GM21717 (cell line): ENCODE results near the gene ADAMTS17.
"Not testable (repeated sequence)": the region's sequence is repeated elsewhere in the genome, so short reads cannot be mapped to it uniquely, and the experiment has no call there.

Source experiments
- ATAC-seq: cut with Tn5 transposase; IDR thresholded peaks from one replicate; pipeline ENCODE4 v1.9.1; 2021; ENCODE audit warnings: mild to moderate bottlenecking, moderate library complexity; ENCODE audit not compliant: unreplicated experiment

ADAMTS17 gene

DNA sequence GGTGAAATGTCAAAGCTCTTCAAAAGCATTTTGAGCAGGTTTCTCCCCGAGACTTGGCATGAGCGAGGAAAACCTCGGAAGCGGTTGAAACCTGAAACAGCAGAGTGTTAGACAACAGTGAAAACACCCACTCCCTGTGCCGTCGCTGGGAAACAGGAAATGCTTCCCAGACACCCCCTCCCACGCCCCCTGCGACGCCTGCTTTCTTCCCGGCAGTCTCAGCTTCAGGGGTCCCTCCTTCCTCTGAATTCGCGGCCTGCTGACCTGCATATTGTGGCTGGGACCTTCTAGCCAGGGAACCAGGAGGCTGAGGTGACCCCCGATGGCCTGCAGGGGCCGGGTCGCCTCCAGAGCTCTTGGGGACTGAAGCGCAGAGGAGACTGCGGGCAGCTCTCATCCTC lies 357.9 kb downstream of the ADAMTS17 start:
- ATAC-seq = no peak

GRCh38 chr15:99983171-99983885 lies 358.4 kb downstream of the ADAMTS17 start:
- ATAC-seq = no peak

- no peak for ATAC-seq
Observed at GRCh38 chr15:99982662-99983061, 359.1 kb downstream of the ADAMTS17 start.

DNA sequence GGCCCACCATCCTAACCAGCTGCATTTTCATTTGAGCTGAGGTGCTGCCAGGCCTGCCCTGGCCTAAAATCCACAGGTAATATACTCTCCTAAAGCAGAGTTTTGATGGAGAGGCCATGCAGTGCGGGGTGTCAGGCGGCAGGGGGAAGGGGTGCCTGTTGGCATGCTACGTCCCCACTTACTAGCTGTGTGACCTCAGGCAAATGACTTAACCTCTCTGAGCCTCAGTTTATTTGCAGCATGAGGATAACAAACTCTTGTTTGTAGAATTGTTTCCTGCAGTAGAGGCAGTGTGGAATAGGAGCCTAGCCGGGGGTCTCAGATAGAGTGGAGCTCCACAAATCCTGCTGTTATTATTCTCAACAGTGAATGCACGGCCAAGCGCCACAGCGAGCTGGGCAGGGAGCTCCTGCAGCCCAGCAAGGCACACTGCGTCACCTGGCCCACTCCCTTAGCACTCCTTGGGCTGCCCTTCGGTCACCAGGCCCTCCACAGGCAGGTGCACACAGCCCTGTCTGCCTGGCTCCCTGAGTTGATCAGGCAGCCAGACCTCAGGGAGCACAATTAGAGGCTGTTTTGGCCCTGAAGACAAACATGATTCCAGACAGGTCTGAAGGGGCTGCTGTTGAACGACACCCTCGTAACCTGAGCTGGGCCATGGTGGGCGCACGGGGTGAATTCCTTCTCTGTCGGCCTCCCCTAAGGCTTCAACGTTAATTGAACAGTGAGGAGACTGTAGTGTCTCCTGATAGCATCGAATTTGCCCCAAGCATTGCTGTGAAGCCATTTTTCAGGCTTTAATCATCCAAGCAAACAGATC lies 359.7 kb downstream of the ADAMTS17 start:
- ATAC-seq = no peak

- ATAC-seq = no peak
Observed at GRCh38 chr15:99981191-99981647, 360.6 kb downstream of the ADAMTS17 start.

- no peak for ATAC-seq
Observed at GRCh38 chr15:99980752-99981151, 361.0 kb downstream of the ADAMTS17 start.

DNA sequence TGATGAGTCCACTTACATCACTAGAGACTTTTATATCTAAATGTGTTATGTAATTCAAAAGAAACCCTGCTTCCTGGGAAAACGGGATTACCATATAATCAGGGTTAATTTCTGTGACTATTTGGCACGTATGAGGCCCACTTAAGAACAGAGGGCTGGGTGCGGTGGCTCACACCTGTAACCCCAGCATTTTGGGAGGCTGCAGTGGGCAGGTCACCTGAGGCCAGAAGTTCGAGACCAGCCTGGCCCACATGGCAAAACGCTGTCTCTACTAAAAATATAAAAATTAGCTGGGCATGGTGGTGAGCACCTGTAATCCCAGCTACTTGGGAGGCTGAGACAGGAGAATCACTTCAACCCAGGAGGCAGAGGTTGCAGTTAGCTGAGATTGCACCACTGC lies 361.9 kb downstream of the ADAMTS17 start:
- not testable (repeated sequence) for ATAC-seq

DNA sequence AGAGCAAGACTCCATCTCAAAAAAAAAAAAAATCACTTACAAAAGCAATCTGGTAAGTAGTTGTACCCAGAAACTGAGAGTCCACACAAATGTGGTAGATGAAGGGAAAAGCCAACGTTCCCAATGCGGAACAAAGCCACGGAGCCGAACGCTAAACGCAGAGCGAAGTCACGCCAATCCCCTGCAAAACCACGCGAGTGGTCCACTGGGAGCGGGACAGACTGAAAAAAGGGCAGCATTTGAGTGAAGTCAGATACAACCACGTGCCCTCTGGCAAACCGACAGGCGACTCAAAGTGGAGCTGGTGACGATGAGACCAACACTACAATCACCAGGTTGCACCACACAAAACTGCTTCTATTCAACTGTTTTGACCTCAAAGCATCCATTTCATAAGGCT lies 362.4 kb downstream of the ADAMTS17 start:
- no peak for ATAC-seq

DNA sequence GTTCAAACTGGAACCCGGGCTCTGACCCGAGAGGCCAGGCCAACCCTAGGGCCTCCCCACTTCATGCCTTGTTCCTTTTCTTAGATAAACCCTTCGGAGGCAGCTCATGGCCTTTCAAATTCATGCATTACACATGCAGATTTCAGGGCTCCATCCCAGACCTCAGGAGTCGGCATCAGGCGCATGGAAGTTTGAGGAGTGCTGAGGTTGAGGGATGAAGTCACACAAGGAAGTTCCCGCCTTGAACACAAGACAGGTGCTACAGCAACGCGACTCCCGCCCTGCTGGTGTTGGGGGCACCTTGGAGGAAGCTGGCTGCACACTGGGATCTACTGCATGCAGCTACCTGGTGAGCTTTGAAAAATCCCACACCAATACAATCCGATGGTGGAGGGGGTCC lies 363.3 kb downstream of the ADAMTS17 start:
- ATAC-seq = no peak

DNA sequence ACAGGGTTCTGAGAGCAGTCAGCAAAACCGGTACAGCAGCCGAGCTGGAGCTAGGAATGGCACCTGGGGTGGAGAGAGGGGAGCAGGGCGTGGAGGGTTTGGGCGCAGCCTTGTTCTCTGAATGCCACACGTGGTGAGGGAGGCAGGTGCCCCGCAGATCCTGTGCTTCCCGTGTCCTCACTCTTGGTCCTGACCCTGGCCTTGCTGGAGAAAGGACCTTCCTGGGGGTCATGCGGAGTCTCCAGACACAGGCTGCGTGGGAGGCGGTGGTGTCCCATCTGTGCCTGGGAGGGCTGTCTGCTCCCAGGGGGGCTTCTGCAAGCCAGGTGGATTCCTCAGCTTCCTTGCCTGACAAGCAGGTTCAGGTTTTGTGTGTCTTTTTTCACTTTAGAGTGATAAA lies 363.8 kb downstream of the ADAMTS17 start:
- no peak for ATAC-seq

DNA sequence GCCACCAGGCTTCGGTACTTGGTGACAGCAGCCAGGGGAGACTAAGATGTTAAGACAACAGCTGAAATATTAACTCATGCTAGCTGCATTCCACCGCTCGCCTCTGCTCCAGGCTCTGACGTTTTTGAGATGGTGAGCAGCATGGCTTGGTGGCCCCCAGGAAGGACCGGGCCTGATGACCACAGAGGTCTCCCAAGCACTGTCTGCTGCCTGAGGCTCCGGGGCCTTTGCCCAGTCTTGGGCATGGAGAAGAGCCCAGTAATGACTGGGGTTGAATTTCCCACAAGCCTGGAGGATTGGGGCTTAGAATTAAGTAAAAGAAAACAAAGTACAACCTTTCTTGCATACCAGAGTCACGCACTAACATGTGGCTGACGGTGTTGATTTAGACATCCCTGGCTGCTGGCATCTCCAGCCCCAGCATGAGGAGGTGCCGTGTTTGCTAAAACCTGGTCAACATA lies 364.9 kb downstream of the ADAMTS17 start:
- ATAC-seq = no peak

DNA sequence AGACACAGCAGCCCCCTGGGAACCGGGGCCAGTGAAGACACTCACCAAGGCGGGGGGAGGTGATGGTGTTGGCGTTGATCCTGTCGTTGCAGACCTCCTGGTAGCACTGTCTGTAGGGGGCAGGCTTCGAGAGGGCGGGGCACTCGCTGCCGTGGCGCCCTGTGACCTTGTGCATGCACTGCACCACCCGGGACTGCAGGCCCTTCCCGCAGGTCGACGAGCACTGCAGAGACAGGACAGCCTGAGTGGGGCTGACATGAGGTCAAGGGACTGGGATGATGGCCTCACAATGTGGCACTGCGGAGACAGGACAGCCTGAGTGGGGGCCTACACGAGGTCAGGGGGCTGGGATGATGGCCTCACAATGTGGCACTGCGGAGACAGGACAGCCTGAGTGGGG lies 365.8 kb downstream of the ADAMTS17 start:
- no peak for ATAC-seq

DNA sequence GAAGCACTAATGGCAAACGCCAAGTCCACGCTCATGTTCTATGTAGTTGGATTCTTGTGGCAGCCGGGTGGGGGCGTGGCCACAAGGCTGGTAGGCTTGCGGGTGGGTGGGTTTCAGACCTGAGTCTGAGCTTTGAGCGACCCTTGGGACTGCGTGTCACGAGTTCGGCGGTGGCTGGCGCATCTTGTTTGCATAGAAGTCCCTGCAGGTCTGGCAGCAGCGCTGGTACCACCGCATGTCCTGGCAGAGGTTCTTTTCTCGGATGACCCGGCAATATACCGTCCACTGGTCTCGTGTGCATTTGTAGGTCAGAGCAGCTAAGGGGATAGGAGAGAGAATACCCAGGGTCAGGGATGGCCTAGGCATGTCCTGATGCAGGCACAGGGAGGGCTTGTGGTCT lies 367.5 kb downstream of the ADAMTS17 start:
- no peak for ATAC-seq

DNA sequence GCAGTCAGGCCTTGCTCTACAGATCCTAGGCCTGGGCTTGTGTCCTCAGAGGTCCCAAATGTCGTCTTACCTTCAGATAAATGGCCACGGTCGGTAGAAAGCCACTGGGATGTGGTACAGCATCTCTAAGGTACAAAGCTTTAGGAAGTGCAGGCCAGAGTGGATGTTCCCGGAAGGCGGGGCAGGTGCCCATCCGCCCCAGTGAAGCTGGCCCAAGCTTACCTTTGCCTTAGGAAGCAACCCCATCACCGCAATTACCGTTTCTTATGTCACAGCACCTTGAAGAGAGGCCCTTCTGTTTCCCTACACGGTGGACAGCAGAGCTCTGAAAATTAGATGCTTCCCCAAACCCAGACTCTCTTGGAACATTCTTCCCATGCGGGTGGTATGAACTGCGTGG lies 368.4 kb downstream of the ADAMTS17 start:
- ATAC-seq = no peak

- no peak for ATAC-seq
Observed at GRCh38 chr15:99970891-99971430, 370.8 kb downstream of the ADAMTS17 start.

GRCh38 chr15:99969261-99969920 lies 372.4 kb downstream of the ADAMTS17 start:
- ATAC-seq = no peak

DNA sequence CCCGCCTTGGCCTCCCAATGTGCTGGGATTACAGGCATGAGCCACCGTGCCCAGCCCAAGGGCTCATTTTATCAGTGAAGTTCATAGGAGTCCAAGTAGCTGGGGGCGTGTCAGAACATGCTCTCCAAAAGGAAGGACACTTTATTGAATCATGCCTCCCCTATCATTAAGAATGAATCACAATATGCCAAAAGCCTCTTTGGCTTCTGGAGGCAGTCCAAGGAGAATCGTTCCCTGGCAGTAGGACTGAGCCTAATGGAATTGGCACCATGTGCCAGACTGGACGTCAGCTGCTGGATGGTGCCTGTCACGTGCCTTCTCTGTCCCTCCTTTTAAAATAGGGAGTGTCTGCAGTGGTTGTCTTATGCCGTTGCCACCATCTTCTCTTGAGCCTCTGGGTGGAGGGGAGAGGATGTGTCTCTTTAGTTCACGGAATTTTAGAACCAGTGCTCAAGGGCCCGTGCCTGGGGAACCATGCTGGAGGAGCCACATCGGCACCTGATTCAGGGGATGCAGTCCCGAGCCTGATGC lies 373.9 kb downstream of the ADAMTS17 start:
- ATAC-seq = no peak

DNA sequence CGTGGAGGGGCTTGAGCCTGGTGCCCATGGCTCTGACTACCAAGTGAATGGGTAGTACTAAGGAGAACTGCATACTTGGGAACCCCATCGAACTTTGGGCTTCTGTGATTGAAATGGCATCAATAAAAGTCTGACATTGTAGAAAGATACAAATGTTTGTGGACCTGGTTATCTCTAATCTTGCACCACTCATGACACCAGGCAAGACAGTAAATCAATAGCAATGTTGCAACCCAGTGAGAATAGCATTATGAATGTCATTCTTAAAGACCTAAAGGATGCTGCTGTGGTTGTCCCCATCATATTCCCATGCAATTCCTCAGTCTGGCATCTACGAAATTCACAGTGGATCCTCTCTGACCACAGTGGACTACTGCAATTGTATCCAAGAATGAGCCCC lies 375.0 kb downstream of the ADAMTS17 start:
- no peak for ATAC-seq

DNA sequence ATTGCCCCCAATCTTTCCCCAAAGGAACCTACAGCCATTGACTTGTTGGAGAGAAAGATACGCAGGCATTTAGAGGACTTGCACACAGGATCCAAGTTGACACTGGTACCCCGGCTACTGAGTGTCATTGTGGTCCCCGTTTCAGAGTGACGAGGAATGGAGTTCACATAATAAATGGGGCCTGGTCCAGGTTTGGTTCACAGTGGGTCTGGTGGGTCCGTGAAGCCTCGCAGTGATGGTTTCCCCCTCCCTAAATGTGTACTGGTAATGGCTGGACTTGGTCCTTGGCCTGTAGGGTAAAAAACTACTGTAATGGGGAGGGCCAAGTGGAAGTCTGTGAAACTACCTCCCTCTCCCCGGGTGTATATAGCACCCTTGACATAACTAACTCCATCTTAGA lies 376.4 kb downstream of the ADAMTS17 start:
- ATAC-seq = no peak

GRCh38 chr15:99963976-99964375 lies 377.8 kb downstream of the ADAMTS17 start:
- no peak for ATAC-seq
